GM18526 (cell line): ENCODE measurements around the gene CTSW.

Source experiments
- POLR2A ChIP-seq: IDR thresholded peaks from 3 replicates; pipeline ENCODE4 v1.6.1; 2011; ENCODE audit not compliant: insufficient read length; ENCODE audit errors: extremely low read depth

The CTSW gene

GRCh38 chr11:65917434-65918210, 38.0 kb downstream of the CTSW start:
- no peak for TF ChIP-seq POLR2A

- peak; percentile 73 for TF ChIP-seq POLR2A
Measured at GRCh38 chr11:65918211-65919140, 38.8 kb downstream of the CTSW start, which contains the start of gene C11orf68. Gene C11orf68 (minus strand): TSS chr11:65919062. CDS start chr11:65919031, 31 bp downstream.

GRCh38 chr11:65919141-65919572, 39.5 kb downstream of the CTSW start, which contains the start of gene DRAP1:
Gene DRAP1 (plus strand): TSS chr11:65919426. CDS start chr11:65919502, 76 bp downstream.
- no peak for TF ChIP-seq POLR2A

GRCh38 chr11:65919573-65920371, 40.1 kb downstream of the CTSW start:
- no peak for TF ChIP-seq POLR2A

- no peak for TF ChIP-seq POLR2A
Measured at GRCh38 chr11:65920372-65920802, 40.8 kb downstream of the CTSW start.

GRCh38 chr11:65921033-65921555, 41.5 kb downstream of the CTSW start:
- TF ChIP-seq POLR2A: no peak

GRCh38 chr11:65921876-65922275, 42.2 kb downstream of the CTSW start:
- no peak for TF ChIP-seq POLR2A

GRCh38 chr11:65922565-65922964, 42.9 kb downstream of the CTSW start:
- TF ChIP-seq POLR2A: no peak

GRCh38 chr11:65925397-65925796, 45.8 kb downstream of the CTSW start:
- no peak for TF ChIP-seq POLR2A

GRCh38 chr11:65927904-65928397, 48.3 kb downstream of the CTSW start:
- TF ChIP-seq POLR2A: peak; percentile 51

GRCh38 chr11:65928667-65929066, 49.0 kb downstream of the CTSW start:
- TF ChIP-seq POLR2A: no peak

- TF ChIP-seq POLR2A: no peak
Measured at GRCh38 chr11:65931773-65932557, 52.3 kb downstream of the CTSW start.

- TF ChIP-seq POLR2A: no peak
Measured at GRCh38 chr11:65932558-65932919, 52.9 kb downstream of the CTSW start.
